Effector memory CD8-positive, alpha-beta T cell (primary cell): Measurements from ENCODE around the gene LIMCH1.

Experiments used
- ATAC-seq: fragments of 150-1000 bp; cut with Tn5 transposase; replicated peaks from 2 replicates; pipeline ENCODE4 v1.10.0; 2021; ENCODE audit warnings: mild to moderate bottlenecking, moderate library complexity
- DNase-seq, 3 experiments: peaks; one replicate each; pipeline ENCODE4 v3.0.0; 2021
- H3K27ac Mint-ChIP-seq, 2 donors: one replicate each; pipeline ENCODE4 v1.8.0; 2022; ENCODE audit warnings: mild to moderate bottlenecking in 2 of 2, mixed read lengths in 2 of 2, moderate library complexity in 2 of 2
- H3K27me3 Mint-ChIP-seq, 2 donors: one replicate each; pipeline ENCODE4 v1.8.0; 2022; ENCODE audit warnings: mixed read lengths in 2 of 2
- H3K36me3 Mint-ChIP-seq: one replicate; pipeline ENCODE4 v1.8.0; 2022; ENCODE audit warnings: mild to moderate bottlenecking, moderate library complexity, mixed read lengths; ENCODE audit not compliant: insufficient read depth
- H3K4me1 Mint-ChIP-seq, 2 donors: one replicate each; pipeline ENCODE4 v1.8.0; 2022; ENCODE audit warnings: low read depth in 2 of 2, mixed read lengths in 2 of 2
- H3K4me3 Mint-ChIP-seq, 2 donors: one replicate each; pipeline ENCODE4 v1.8.0; 2022; ENCODE audit warnings: mild to moderate bottlenecking in 2 of 2, mixed read lengths in 2 of 2, moderate library complexity in 2 of 2
- H3K9me3 Mint-ChIP-seq, 2 donors: one replicate each; pipeline ENCODE4 v1.8.0; 2022; ENCODE audit warnings: mixed read lengths in 2 of 2

Gene LIMCH1

DNA sequence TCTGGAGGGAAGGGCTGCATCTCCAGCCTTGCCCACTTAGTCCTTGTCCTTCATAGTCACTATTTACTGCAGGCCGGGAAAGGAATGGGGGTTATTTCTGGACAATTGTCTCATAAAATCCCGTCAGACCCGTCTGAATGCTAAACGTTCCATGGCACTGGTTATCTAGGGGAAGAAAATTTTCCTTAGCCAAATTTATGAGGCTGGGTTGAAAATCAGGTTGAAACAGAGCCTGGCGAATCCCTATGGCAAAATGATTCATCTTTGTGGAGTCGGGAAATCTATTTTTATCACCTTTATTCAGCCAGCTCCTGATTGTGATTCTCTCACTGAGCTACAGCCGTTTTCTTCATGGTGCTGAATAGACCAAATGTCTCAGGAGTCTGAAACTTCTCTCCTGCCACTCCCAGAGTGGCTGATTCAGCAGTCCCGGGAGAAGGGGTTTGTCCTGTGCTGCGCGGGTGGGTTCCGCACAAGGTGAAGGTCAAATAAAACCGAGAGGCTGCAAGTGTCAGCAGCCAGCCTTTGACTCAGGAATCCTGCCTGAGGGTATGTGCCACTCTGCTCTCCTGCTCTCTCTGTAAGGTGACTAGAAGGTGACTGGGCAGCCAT, 1.0 kb downstream of the LIMCH1 start:
- Mint-ChIP-seq H3K9me3 (peaks cover 0 to 2% of the 10 kb centered on the region in 2 donors), H3K27me3 (no peaks in the 10 kb centered on the region), H3K27ac (no peak overlapping the region), H3K36me3 (no peaks in the 10 kb centered on the region), H3K4me3 (no peak overlapping the region), H3K4me1 (no peaks in the 10 kb centered on the region)
- ATAC-seq (no peak), DNase-seq (no peak)

GRCh38 chr4:41539711-41540110, 1.8 kb downstream of the LIMCH1 start:
- no peak overlapping the region for H3K4me3 Mint-ChIP-seq
- ATAC-seq (no peak), DNase-seq (no peak)
- no peaks in the 10 kb centered on the region for H3K36me3 Mint-ChIP-seq
- no peaks in the 10 kb centered on the region for H3K27me3 Mint-ChIP-seq
- H3K4me1 Mint-ChIP-seq: no peaks in the 10 kb centered on the region
- H3K27ac Mint-ChIP-seq: no peak overlapping the region
- peaks cover 0 to 2% of the 10 kb centered on the region in 2 donors for H3K9me3 Mint-ChIP-seq

DNA sequence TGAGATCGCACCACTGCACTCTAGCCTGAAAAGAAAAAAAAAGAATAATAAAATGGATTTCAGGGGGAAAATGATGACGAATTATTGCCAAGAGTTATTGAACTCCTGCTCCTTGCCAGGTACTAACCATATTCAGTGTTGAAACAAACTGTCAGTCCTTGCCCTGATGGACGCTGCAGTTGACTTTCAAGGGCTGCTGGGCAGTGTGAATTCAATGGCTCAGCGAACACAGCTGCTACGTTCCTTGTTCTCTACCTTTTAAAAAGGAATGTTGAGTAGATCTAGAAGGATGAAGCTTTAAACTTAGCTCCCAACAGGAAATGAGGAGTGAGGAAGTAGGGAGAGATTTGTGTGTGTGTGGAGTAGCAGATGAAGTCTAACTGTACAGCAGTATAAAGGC, 2.7 kb downstream of the LIMCH1 start:
- DNase-seq: no peak

DNA sequence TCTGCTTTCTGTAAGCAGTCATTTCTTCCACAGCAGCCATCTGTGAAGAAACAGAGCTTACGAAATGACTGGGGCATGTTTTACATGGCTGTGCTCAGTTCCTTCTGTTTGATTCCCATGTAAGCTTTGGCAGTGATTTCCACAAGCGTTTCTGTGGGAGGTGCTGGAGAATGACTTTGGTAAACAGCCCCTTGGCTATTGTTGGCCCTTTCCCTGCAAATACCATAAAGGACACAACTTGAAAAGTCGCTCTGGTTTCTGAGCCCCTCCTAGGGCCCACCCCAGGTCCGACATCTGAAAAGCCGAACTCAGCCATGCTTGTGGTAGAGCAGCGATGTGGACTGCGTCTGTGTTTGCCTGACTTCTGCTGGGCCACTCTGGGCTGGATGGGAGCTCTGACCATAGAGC, 3.7 kb downstream of the LIMCH1 start:
- Mint-ChIP-seq H3K4me1 (no peaks in the 10 kb centered on the region), H3K9me3 (peaks cover 0 to 2% of the 10 kb centered on the region in 2 donors), H3K4me3 (no peak overlapping the region), H3K36me3 (no peaks in the 10 kb centered on the region), H3K27ac (no peak overlapping the region), H3K27me3 (no peaks in the 10 kb centered on the region)
- ATAC-seq: no peak
- no peak for DNase-seq

More for the DNA sequence above, 2.7 kb downstream of the LIMCH1 start:
- no peak for ATAC-seq
- Mint-ChIP-seq H3K27me3 (no peaks in the 10 kb centered on the region), H3K4me3 (no peak overlapping the region), H3K27ac (no peak overlapping the region), H3K9me3 (peaks cover 0 to 2% of the 10 kb centered on the region in 2 donors), H3K36me3 (no peaks in the 10 kb centered on the region), H3K4me1 (no peaks in the 10 kb centered on the region)

GRCh38 chr4:41542526-41543275, 4.7 kb downstream of the LIMCH1 start:
- H3K4me1 Mint-ChIP-seq: no peaks in the 10 kb centered on the region
- ATAC-seq (no peak), DNase-seq (no peak)
- H3K36me3 Mint-ChIP-seq: no peaks in the 10 kb centered on the region
- no peaks in the 10 kb centered on the region for H3K27me3 Mint-ChIP-seq
- no peak overlapping the region for H3K27ac Mint-ChIP-seq
- H3K4me3 Mint-ChIP-seq: no peak overlapping the region
- peaks cover 0 to 2% of the 10 kb centered on the region in 2 donors for H3K9me3 Mint-ChIP-seq

- no peak overlapping the region for H3K4me3 Mint-ChIP-seq
- H3K27me3 Mint-ChIP-seq: no peaks in the 10 kb centered on the region
- H3K9me3 Mint-ChIP-seq: peaks cover 0 to 2% of the 10 kb centered on the region in 2 donors
- no peaks in the 10 kb centered on the region for H3K36me3 Mint-ChIP-seq
- H3K4me1 Mint-ChIP-seq: no peaks in the 10 kb centered on the region
- H3K27ac Mint-ChIP-seq: no peak overlapping the region
- ATAC-seq (no peak), DNase-seq (no peak)
Measured at GRCh38 chr4:41545238-41545637, 7.3 kb downstream of the LIMCH1 start.

DNA sequence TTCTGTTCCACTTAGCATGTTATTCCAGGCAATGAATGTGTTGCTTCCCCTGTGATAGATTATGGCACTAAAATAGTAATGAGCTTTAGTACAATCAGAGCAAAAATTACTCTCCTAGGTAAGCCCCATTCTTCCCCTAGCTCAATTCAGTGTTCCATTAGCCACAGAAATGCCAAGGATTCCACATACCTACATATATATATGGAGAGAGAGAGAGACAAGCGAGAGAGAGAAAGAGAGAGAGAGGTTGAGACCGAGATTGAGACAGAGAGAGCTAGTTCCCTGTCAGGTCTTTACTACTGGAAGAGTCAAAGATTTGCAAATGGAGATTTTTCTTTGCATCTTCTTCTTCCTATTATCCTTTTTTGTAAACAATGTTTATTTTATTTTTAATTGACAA, 8.7 kb downstream of the LIMCH1 start:
- no peak overlapping the region for H3K27ac Mint-ChIP-seq
- no peak for DNase-seq
- H3K9me3 Mint-ChIP-seq: peaks cover 0 to 2% of the 10 kb centered on the region in 2 donors
- no peaks in the 10 kb centered on the region for H3K4me1 Mint-ChIP-seq
- no peak overlapping the region for H3K4me3 Mint-ChIP-seq
- H3K36me3 Mint-ChIP-seq: no peaks in the 10 kb centered on the region
- H3K27me3 Mint-ChIP-seq: no peaks in the 10 kb centered on the region
- ATAC-seq: no peak

DNA sequence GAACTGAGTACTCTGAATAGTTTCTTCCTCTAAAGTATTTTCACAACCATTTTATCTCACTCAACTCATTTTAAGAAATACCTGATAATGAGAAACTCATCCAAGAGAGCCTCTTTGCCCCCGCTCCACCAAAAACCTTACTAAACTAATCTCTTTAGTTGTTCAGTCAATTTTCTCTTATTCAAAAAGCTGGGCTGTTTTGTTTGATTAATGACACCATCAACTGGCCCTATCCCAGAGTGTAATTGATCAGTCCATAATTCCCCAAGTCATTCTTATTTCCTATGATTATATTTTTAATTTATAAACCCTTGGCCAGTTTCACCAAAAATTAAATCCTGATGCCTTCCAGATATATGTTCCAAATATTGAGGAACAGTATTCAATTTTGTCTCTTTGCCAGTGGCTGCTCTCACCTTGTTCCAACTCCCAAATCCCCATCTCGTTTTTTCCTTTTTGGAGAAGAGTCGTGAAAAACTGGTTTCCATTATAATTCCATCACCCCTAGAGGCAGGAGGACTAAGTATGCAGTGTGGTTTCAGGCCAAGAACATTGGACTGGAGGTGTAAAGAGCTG, 10.4 kb downstream of the LIMCH1 start:
- H3K9me3 Mint-ChIP-seq: peaks cover 0 to 2% of the 10 kb centered on the region in 2 donors
- DNase-seq (no peak), ATAC-seq (no peak)
- no peaks in the 10 kb centered on the region for H3K36me3 Mint-ChIP-seq
- no peak overlapping the region for H3K4me3 Mint-ChIP-seq
- H3K27me3 Mint-ChIP-seq: no peaks in the 10 kb centered on the region
- no peaks in the 10 kb centered on the region for H3K4me1 Mint-ChIP-seq
- no peak overlapping the region for H3K27ac Mint-ChIP-seq

DNA sequence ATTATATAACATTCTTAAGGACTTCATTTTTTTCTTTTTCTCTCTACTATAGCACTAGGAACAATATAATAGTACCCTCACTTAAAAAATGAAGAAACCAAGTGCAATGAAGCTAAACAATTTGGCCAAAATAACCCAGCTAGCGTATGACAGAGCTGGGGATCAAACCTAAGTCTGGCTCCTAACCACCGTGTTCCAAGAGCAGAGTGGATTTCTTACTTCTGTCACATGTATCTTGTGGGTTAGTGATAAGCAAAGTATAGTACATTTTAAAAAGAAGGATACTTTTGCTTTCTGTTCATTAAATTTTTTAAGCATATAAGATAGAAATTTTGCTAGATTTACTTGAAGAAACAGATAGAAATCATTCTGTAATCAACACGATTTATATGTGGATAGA, 11.5 kb downstream of the LIMCH1 start:
- H3K9me3 Mint-ChIP-seq: peaks cover 0 to 2% of the 10 kb centered on the region in 2 donors
- DNase-seq (no peak), ATAC-seq (no peak)
- no peaks in the 10 kb centered on the region for H3K36me3 Mint-ChIP-seq
- H3K4me3 Mint-ChIP-seq: no peak overlapping the region
- H3K27me3 Mint-ChIP-seq: no peaks in the 10 kb centered on the region
- H3K27ac Mint-ChIP-seq: no peak overlapping the region
- H3K4me1 Mint-ChIP-seq: no peaks in the 10 kb centered on the region

GRCh38 chr4:41550308-41550707, 12.4 kb downstream of the LIMCH1 start:
- no peaks in the 10 kb centered on the region for H3K4me1 Mint-ChIP-seq
- no peaks in the 10 kb centered on the region for H3K27me3 Mint-ChIP-seq
- no peak for ATAC-seq
- no peak overlapping the region for H3K4me3 Mint-ChIP-seq
- no peak for DNase-seq
- no peak overlapping the region for H3K27ac Mint-ChIP-seq
- H3K36me3 Mint-ChIP-seq: no peaks in the 10 kb centered on the region
- H3K9me3 Mint-ChIP-seq: peaks cover 0 to 2% of the 10 kb centered on the region in 2 donors

- Mint-ChIP-seq H3K27me3 (no peaks in the 10 kb centered on the region), H3K4me1 (no peaks in the 10 kb centered on the region), H3K27ac (no peak overlapping the region), H3K36me3 (no peaks in the 10 kb centered on the region), H3K9me3 (peaks cover 0 to 2% of the 10 kb centered on the region in 2 donors), H3K4me3 (no peak overlapping the region)
- DNase-seq (no peak), ATAC-seq (no peak)
Measured at GRCh38 chr4:41551536-41551935, 13.6 kb downstream of the LIMCH1 start.

DNA sequence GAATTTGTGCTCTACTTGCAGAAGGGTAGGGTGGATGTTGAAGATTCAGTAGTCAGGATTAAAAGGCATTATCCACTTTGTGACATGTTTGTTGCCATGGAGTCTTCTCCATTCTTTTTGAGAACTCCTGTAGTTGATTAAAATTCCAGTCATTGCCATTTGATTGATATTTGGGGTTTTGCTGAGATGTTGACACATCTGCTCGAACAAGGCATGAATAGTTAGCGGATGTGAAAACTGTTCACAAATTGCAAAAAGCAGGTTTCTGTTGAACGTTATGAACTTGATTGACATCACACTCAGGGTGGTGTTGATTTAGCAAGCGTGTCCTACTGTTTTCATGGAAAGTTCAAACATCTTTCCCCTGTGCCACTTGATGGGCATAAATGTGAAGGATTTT, 16.9 kb downstream of the LIMCH1 start:
- Mint-ChIP-seq H3K4me3 (no peak overlapping the region), H3K4me1 (no peaks in the 10 kb centered on the region), H3K9me3 (peaks cover 0 to 4% of the 10 kb centered on the region in 2 donors)

DNA sequence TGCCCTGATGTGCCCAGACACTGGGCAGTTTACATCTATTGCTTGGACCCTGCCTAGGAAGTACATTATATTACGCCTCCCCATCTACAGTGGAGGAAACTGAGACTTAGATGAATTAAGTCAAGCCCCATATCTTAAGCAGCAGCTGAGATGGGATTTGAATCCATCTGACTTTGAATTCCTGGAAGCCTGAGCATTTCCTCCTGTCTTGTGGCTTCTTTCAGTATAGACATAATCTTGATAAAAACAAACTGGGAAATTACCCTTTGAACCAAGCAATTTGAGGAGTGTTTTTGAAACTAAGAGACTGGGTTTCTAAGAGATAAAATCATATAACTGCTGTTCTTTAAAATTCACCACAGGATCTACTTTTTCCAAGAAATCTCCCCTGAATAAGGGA, 18.6 kb downstream of the LIMCH1 start:
- no peak overlapping the region for H3K27ac Mint-ChIP-seq
- no peaks in the 10 kb centered on the region for H3K36me3 Mint-ChIP-seq
- H3K4me3 Mint-ChIP-seq: no peak overlapping the region
- ATAC-seq: no peak
- no peak for DNase-seq
- H3K27me3 Mint-ChIP-seq: no peaks in the 10 kb centered on the region
- H3K9me3 Mint-ChIP-seq: peaks cover 0 to 4% of the 10 kb centered on the region in 2 donors
- no peaks in the 10 kb centered on the region for H3K4me1 Mint-ChIP-seq

More for the DNA sequence above, 16.9 kb downstream of the LIMCH1 start:
- Mint-ChIP-seq H3K27me3 (no peaks in the 10 kb centered on the region), H3K27ac (no peak overlapping the region), H3K36me3 (no peaks in the 10 kb centered on the region)
- DNase-seq (no peak), ATAC-seq (no peak)

DNA sequence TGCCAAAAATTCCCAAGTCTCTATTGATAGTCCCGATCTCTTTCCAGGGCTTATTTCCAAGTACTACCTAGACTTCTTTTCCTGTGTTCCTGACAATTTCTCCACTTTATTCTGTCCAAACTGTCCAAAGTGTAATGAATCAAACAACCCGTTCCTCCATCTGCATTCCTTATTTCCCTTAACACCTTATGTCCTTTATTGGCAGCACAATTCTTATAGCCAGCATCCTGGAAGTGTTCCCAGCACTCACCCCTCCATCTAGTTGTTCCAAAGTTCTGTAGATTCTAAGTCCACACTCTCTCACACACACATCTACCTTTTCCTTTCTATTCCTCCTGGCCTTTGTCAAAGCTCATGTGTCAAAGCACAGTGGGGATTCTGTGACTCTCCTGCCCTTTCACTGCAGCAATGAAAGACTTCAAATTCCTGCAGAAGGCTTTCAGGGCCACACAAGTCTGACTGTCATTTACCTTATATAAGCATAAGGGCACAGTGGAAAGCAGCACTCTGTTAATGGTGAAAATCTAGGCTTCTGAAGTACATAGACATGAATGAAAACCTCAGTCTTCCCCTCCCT, 22.1 kb downstream of the LIMCH1 start:
- no peaks in the 10 kb centered on the region for H3K36me3 Mint-ChIP-seq
- no peaks in the 10 kb centered on the region for H3K4me1 Mint-ChIP-seq
- ATAC-seq (no peak), DNase-seq (no peak)
- H3K27me3 Mint-ChIP-seq: no peaks in the 10 kb centered on the region
- peaks cover 0 to 1% of the 10 kb centered on the region in 2 donors for H3K9me3 Mint-ChIP-seq
- no peak overlapping the region for H3K4me3 Mint-ChIP-seq
- H3K27ac Mint-ChIP-seq: no peak overlapping the region
